HepG2 (cell line): ENCODE results near the gene GBE1. TPM values are rescaled to one million over a fixed set of nuclear protein-coding genes. Genes with fewer than 3 reads are reported as not detected.

Experiments
- HNF1B ChIP-seq: sonication (generic); formaldehyde crosslinking; IDR thresholded peaks from 2 replicates; pipeline ENCODE4 v1.5.1; 2020; ENCODE audit warnings: mild to moderate bottlenecking, moderate library complexity, missing genetic modification reagents
- HOXD1 ChIP-seq: sonication (generic); formaldehyde crosslinking; IDR thresholded peaks from 2 replicates; pipeline ENCODE4 v1.5.0; 2020; ENCODE audit warnings: missing genetic modification reagents
- KDM5A ChIP-seq: fragments of 200-600 bp; sonication (generic); IDR thresholded peaks from 2 replicates; pipeline ENCODE4 v1.7.0; 2018; ENCODE audit warnings: antibody characterized with exemption, mild to moderate bottlenecking, low read length, borderline replicate concordance
- PCBP2 ChIP-seq: fragments of 200-400 bp; formaldehyde crosslinking; optimal IDR thresholded peaks from 2 replicates; pipeline ENCODE3; 2018; ENCODE audit warnings: low read length, low read depth; ENCODE audit not compliant: poor library complexity, severe bottlenecking
- REST ChIP-seq, 2 experiments: IDR thresholded peaks; 2 replicates each; pipeline ENCODE4 v1.6.1; 2011 to 2012; ENCODE audit warnings: low read length in 2 of 2, borderline replicate concordance in 1 of 2, low read depth in 1 of 2, mild to moderate bottlenecking in 1 of 2, moderate library complexity in 1 of 2
- THAP11 ChIP-seq: IDR thresholded peaks from 2 replicates; pipeline ENCODE4 v1.6.1; 2016; ENCODE audit warnings: missing biosample characterization, missing genetic modification reagents
- ZBTB49 ChIP-seq: sonication (generic); formaldehyde crosslinking; IDR thresholded peaks from 2 replicates; pipeline ENCODE4 v1.4.0; 2020; ENCODE audit warnings: missing genetic modification reagents, borderline replicate concordance
- ZNF615 ChIP-seq: sonication (generic); formaldehyde crosslinking; IDR thresholded peaks from 2 replicates; pipeline ENCODE4 v1.5.0; 2020; ENCODE audit warnings: mild to moderate bottlenecking, missing genetic modification reagents, borderline replicate concordance
- ZNF629 ChIP-seq: sonication (generic); formaldehyde crosslinking; conservative IDR thresholded peaks from 2 replicates; pipeline ENCODE4 v1.5.0; 2020; ENCODE audit warnings: missing genetic modification reagents
- ZNF674 ChIP-seq: sonication (generic); formaldehyde crosslinking; IDR thresholded peaks from 2 replicates; pipeline ENCODE4 v1.5.0; 2020; ENCODE audit warnings: low read depth, mild to moderate bottlenecking, missing genetic modification reagents
- ZNF749 ChIP-seq: sonication (generic); formaldehyde crosslinking; IDR thresholded peaks from 2 replicates; pipeline ENCODE4 v1.8.0; 2022; ENCODE audit warnings: mild to moderate bottlenecking, missing genetic modification reagents, moderate library complexity, borderline replicate concordance
- ZNF768 ChIP-seq: sonication (generic); formaldehyde crosslinking; IDR thresholded peaks from 2 replicates; pipeline ENCODE4 v1.4.0; 2020; ENCODE audit warnings: missing genetic modification reagents
- ZSCAN21 ChIP-seq: sonication (generic); formaldehyde crosslinking; IDR thresholded peaks from 2 replicates; pipeline ENCODE4 v1.8.0; 2022; ENCODE audit warnings: mild to moderate bottlenecking, missing genetic modification reagents, moderate library complexity, borderline replicate concordance
- polyA plus RNA-seq, 8 experiments: library from polyadenylated mRNA; depleted of rRNA in 3 of 8; stranded (reverse) in 7 of 8; unstranded in 1 of 8; fragments of >200 nt; fragmentation: Illumina TruSeq in 4 of 8; extraction: Trizol in 4 of 8; gene quantifications; 2 replicates each; pipeline versions ENCODE4 v1.2.1 to v1.2.3, GENCODE V29; 2011 to 2016; ENCODE audit warnings: low read depth in 4 of 8, missing spikeins in 1 of 8, mixed read lengths in 1 of 8; ENCODE audit not compliant: insufficient read depth in 1 of 8
- total RNA-seq, 5 experiments: library from RNA; depleted of rRNA; stranded (reverse); fragments of >200 nt; fragmentation: Illumina TruSeq; extraction: Trizol; gene quantifications; 2 replicates each; pipeline ENCODE4 v1.2.3, GENCODE V29; 2016; ENCODE audit warnings: low read depth in 1 of 5
- TF ChIP-seq, protein P1 (sequence below): sonication (generic); formaldehyde crosslinking; IDR thresholded peaks from 2 replicates; pipeline ENCODE4 v1.4.0; 2020; ENCODE audit warnings: missing genetic modification reagents
- TF ChIP-seq, protein P2 (sequence below): sonication (generic); formaldehyde crosslinking; IDR thresholded peaks from 2 replicates; pipeline ENCODE4 v1.4.0; 2020; ENCODE audit warnings: missing genetic modification reagents, borderline replicate concordance

The GBE1 gene
- total and polyA plus RNA-seq, 2 of the 13 experiments (the other 11 are each of a cell fraction or from before 2014, with no cell fraction given), result 22.9 to 36.1 TPM

- TF ChIP-seq REST (IDR thresholded peaks at IDR 0.05; ENCODE audit: borderline replicate concordance in 1 of 2, low read depth in 1 of 2, low read length in 2 of 2) (no peak; a peak in 1 of 4 replicates), ZNF674 (0 out of 2 replicates have a peak, but pooled peaks have one; percentile 51), ZNF749 (CRISPR knock-in tag) (no peak), PCBP2 (no peak), THAP11 (CRISPR knock-in tag) (peak; percentile 82), ZBTB49 (CRISPR knock-in tag) (0 out of 2 replicates have a peak, but pooled peaks have one; percentile 8), HNF1B (CRISPR knock-in tag) (peak; percentile 54; the same call in 1 of the 2 replicates), HOXD1 (CRISPR knock-in tag) (peak; percentile 88), ZNF615 (peak; percentile 88; the same call in 1 of the 2 replicates), ZSCAN21 (CRISPR knock-in tag) (peak; percentile 68; the same call in 1 of the 2 replicates), ZNF629 (CRISPR knock-in tag) (no peak; the same call in 1 of the 2 replicates), ZNF768 (CRISPR knock-in tag) (no peak), KDM5A (no peak; the same call in 1 of the 2 replicates)
- TF ChIP-seq, protein P1, sequence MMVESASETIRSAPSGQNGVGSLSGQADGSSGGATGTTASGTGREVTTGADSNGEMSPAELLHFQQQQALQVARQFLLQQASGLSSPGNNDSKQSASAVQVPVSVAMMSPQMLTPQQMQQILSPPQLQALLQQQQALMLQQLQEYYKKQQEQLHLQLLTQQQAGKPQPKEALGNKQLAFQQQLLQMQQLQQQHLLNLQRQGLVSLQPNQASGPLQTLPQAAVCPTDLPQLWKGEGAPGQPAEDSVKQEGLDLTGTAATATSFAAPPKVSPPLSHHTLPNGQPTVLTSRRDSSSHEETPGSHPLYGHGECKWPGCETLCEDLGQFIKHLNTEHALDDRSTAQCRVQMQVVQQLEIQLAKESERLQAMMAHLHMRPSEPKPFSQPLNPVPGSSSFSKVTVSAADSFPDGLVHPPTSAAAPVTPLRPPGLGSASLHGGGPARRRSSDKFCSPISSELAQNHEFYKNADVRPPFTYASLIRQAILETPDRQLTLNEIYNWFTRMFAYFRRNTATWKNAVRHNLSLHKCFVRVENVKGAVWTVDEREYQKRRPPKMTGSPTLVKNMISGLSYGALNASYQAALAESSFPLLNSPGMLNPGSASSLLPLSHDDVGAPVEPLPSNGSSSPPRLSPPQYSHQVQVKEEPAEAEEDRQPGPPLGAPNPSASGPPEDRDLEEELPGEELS (CRISPR knock-in tag), result peak; percentile 58
- TF ChIP-seq, protein P2, sequence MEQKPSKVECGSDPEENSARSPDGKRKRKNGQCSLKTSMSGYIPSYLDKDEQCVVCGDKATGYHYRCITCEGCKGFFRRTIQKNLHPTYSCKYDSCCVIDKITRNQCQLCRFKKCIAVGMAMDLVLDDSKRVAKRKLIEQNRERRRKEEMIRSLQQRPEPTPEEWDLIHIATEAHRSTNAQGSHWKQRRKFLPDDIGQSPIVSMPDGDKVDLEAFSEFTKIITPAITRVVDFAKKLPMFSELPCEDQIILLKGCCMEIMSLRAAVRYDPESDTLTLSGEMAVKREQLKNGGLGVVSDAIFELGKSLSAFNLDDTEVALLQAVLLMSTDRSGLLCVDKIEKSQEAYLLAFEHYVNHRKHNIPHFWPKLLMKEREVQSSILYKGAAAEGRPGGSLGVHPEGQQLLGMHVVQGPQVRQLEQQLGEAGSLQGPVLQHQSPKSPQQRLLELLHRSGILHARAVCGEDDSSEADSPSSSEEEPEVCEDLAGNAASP (CRISPR knock-in tag), result peak; percentile 97
Measured at GRCh38 chr3:81760924-81761903, at the start of gene GBE1 (continued).
